ENCODE results near the gene GLI1. TPM values are rescaled to one million over a fixed set of nuclear protein-coding genes. Genes with fewer than 3 reads are reported as not detected.
"Not testable (repeated sequence)": the region's sequence is repeated elsewhere in the genome, so short reads cannot be mapped to it uniquely, and the experiment has no call there.

Gene GLI1
- total RNA-seq, 2 experiments from 2014 or later, result 0.31 to 0.85 TPM

DNA sequence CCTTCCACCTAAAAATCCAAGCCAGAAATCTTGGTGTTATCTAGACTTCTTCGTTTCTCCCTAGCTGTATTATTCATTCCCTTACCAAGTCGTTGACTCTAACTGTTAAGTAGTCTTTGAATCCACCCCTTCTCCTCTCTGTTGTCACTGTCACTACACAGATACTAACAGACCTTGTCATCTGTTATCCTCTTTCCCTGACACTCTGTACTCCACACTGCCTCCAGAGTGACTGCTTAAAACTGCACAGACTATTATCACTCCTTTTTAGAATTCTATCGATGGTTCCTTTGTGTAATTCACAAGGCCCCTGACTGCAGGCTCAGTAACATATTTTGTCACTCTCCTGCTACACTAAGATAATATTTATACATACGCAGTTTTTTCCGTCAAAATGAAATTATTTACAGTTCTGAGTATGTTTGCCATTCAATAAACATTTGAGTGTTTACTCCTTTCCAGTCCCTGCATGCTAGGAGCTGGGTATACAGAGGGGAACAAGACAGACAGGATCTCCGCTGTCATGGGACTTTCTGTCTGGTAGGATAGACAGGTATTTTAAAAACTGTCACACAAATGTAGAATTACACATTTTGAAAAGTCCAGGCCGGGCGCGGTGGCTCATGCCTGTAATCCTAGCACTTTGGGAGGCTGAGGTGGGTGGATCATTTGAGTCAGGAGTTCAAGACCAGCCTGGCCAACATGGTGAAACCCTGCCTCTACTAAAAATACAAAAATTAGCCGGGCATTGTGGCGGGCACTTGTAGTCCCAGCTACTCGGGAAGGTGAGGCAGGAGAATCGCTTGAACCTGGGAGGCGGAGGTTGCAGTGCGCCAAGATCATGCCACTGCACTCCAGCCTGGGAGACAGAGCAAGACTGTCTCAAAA, 32.1 kb downstream of the GLI1 start:
- CTCF ChIA-PET, result interaction anchor here (0.7 to 1.5 kb wide), 3 partner anchors 12 to 32 kb away, joined by 4 to 5 read pairs (median 4); partner anchors contain the start of gene GLI1
- peaks cover 73% of the 10 kb centered on the region for H3K36me3 Mint-ChIP-seq (ENCODE audit: low read depth)
- H3K9me3 Mint-ChIP-seq, result no peaks in the 10 kb centered on the region
- Histone ChIP-seq H3K4me1 (ENCODE audit: insufficient read depth, low read length) (peaks cover 26% of the 10 kb centered on the region), H3K9me3 (ENCODE audit: control insufficient read depth in 1 of 2, insufficient read depth in 1 of 2, low read length in 2 of 2) (no peaks in the 10 kb centered on the region), H3K27ac (ENCODE audit: low read depth in 1 of 2, low read length in 2 of 2) (no peak overlapping the region), H3K27me3 (ENCODE audit: control insufficient read depth in 1 of 2, insufficient read depth in 2 of 2, low read length in 2 of 2) (no peaks in the 10 kb centered on the region), H3K4me3 (ENCODE audit: low read length) (no peak overlapping the region), H3K36me3 (ENCODE audit: insufficient read depth, low read length) (peaks cover 43% of the 10 kb centered on the region)
- H3K4me1 Mint-ChIP-seq (ENCODE audit: low read depth), result peaks cover 35% of the 10 kb centered on the region
- intact Hi-C loops (cut with DNase I, micrococcal nuclease), result loop anchor here in 1 of 2 experiments (2.0 kb wide), 1 partner anchor 15 kb away; no protein-coding TSS in a partner anchor
- POLR2A ChIA-PET, result interaction anchor here (0.7 to 2.4 kb wide), 4 partner anchors 12 to 33 kb away, joined by 3 to 7 read pairs (median 4); partner anchors contain the start of genes ARHGAP9, DDIT3 and GLI1
- TF ChIP-seq, protein P1, sequence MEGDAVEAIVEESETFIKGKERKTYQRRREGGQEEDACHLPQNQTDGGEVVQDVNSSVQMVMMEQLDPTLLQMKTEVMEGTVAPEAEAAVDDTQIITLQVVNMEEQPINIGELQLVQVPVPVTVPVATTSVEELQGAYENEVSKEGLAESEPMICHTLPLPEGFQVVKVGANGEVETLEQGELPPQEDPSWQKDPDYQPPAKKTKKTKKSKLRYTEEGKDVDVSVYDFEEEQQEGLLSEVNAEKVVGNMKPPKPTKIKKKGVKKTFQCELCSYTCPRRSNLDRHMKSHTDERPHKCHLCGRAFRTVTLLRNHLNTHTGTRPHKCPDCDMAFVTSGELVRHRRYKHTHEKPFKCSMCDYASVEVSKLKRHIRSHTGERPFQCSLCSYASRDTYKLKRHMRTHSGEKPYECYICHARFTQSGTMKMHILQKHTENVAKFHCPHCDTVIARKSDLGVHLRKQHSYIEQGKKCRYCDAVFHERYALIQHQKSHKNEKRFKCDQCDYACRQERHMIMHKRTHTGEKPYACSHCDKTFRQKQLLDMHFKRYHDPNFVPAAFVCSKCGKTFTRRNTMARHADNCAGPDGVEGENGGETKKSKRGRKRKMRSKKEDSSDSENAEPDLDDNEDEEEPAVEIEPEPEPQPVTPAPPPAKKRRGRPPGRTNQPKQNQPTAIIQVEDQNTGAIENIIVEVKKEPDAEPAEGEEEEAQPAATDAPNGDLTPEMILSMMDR (IDR thresholded peaks at IDR 0.05), result no peak
- H3K4me3 Mint-ChIP-seq, result peak overlapping the region; percentile 54
- peak in 1 of 14 experiments; percentile 31 for DNase-seq
- H3K27ac Mint-ChIP-seq, result peak overlapping the region; percentile 28
- ATAC-seq (ENCODE audit: poor library complexity), result peak; percentile 28
- H3K27me3 Mint-ChIP-seq, result no peaks in the 10 kb centered on the region

DNA sequence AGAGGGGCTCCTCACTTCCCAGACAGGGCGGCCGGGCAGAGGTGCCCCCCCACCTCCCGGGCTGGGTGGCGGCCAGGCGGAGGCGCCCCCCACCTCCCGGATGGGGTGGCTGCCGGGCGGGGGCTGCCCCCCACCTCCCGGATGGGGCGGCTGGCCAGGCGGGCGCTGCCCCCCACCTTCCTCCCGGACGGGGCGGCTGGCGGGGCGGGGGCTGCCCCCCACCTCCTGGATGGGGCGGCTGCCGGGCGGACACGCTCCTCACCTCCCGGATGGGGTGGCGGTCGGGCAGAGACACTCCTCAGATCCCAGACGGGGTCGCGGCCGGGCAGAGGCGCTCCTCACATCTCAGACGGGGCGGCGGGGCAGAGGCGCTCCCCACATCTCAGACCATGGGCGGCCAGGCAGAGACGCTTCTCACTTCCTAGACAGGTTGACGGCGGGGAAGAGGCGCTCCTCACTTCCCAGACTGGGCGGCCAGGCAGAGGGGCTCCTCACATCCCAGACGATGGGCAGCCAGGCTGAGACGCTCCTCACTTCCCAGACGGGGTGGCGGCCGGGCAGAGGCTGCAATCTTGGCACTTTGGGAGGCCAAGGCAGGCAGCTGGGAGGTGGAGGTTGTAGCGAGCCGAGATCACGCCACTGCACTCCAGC, 35.6 kb downstream of the GLI1 start:
- POLR2A ChIA-PET; H3K9me3 ChIP-seq (ENCODE audit: control insufficient read depth in 1 of 2, insufficient read depth in 1 of 2, low read length in 2 of 2); intact Hi-C loops (cut with DNase I, micrococcal nuclease); H3K27ac ChIP-seq (ENCODE audit: low read depth in 1 of 2, low read length in 2 of 2); CTCF ChIA-PET; H3K4me1 ChIP-seq (ENCODE audit: insufficient read depth, low read length); H3K4me3 Mint-ChIP-seq; H3K4me3 ChIP-seq (ENCODE audit: low read length); H3K27ac Mint-ChIP-seq; H3K9me3 Mint-ChIP-seq; H3K27me3 Mint-ChIP-seq; DNase-seq; ATAC-seq (ENCODE audit: poor library complexity); H3K27me3 ChIP-seq (ENCODE audit: control insufficient read depth in 1 of 2, insufficient read depth in 2 of 2, low read length in 2 of 2): not testable (repeated sequence)
- Mint-ChIP-seq H3K36me3 (ENCODE audit: low read depth) (peaks cover 76% of the 10 kb centered on the region), H3K4me1 (ENCODE audit: low read depth) (peaks cover 18% of the 10 kb centered on the region)
- peaks cover 53% of the 10 kb centered on the region for H3K36me3 ChIP-seq (ENCODE audit: insufficient read depth, low read length)

DNA sequence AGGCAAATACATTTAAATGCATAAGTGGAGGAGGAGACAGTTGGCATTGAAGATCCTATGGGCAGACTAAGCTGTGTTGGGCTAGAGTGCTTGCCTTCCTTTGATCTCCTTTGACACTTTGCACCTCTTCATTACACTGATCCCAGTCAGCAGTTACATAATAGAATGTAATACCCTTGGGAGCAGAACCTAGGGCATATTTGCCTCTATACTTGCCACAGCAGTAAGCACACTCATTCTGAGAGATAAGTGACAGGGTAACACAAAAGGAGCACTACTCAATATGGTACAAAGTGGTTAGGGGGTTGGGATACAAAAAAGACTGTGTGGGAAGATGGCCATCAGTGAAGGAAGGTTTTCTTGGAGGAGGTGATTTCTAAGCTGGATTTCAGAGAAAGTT, 37.2 kb downstream of the GLI1 start:
- peaks cover 74% of the 10 kb centered on the region for H3K36me3 Mint-ChIP-seq (ENCODE audit: low read depth)
- ChIA-PET POLR2A (interaction anchor here (0.7 kb wide), 2 partner anchors 20 to 94 kb away, joined by 3 read pairs; partner anchors contain the start of gene PIP4K2C), CTCF (interaction anchor here (0.9 kb wide), 1 partner anchor 37 kb away, joined by 3 read pairs; the partner anchor contains the start of gene GLI1)
- TF ChIP-seq, protein P1 (IDR thresholded peaks at IDR 0.05), result no peak
- Histone ChIP-seq H3K27ac (ENCODE audit: low read depth in 1 of 2, low read length in 2 of 2) (no peak overlapping the region), H3K4me1 (ENCODE audit: insufficient read depth, low read length) (no peaks in the 10 kb centered on the region), H3K36me3 (ENCODE audit: insufficient read depth, low read length) (peaks cover 51% of the 10 kb centered on the region), H3K9me3 (ENCODE audit: control insufficient read depth in 1 of 2, insufficient read depth in 1 of 2, low read length in 2 of 2) (no peaks in the 10 kb centered on the region), H3K4me3 (ENCODE audit: low read length) (no peak overlapping the region), H3K27me3 (ENCODE audit: control insufficient read depth in 1 of 2, insufficient read depth in 2 of 2, low read length in 2 of 2) (no peaks in the 10 kb centered on the region)
- H3K27ac Mint-ChIP-seq, result no peak overlapping the region
- H3K27me3 Mint-ChIP-seq, result no peaks in the 10 kb centered on the region
- no peak overlapping the region for H3K4me3 Mint-ChIP-seq
- peaks cover 14% of the 10 kb centered on the region for H3K4me1 Mint-ChIP-seq (ENCODE audit: low read depth)
- intact Hi-C loops (cut with DNase I, micrococcal nuclease), result no loop called here
- H3K9me3 Mint-ChIP-seq, result no peaks in the 10 kb centered on the region
- DNase-seq (no peak), ATAC-seq (ENCODE audit: poor library complexity) (no peak)

Measured in CD4-positive, alpha-beta T cell (primary cell).